SU-DHL-6 (cell line): ENCODE results near the gene NFIX.

Experiments used
- H2AFZ ChIP-seq: fragments of 200-600 bp; sonication (generic); 2 replicates; pipeline ENCODE4 v1.6.1; 2014; ENCODE audit warnings: low read depth, mild to moderate bottlenecking, moderate library complexity, mixed read lengths, antibody characterized with exemption, low read length; ENCODE audit not compliant: severe bottlenecking
- H3F3A ChIP-seq: fragments of 200-600 bp; shearing (Covaris generic); 2 replicates; pipeline ENCODE4 v1.6.0; 2016; ENCODE audit warnings: antibody characterized with exemption, mild to moderate bottlenecking; ENCODE audit not compliant: insufficient read depth
- H3K27ac ChIP-seq: fragments of 200-600 bp; sonication (generic); 2 replicates; pipeline ENCODE4 v1.5.1; 2016; ENCODE audit warnings: low read depth, mild to moderate bottlenecking, low read length, moderate library complexity, mixed read lengths
- H3K27me3 ChIP-seq: fragments of 200-600 bp; sonication (generic), shearing (Covaris generic); 2 replicates; pipeline ENCODE4 v1.6.0; 2014; ENCODE audit warnings: mild to moderate bottlenecking, low read length
- H3K36me3 ChIP-seq: fragments of 200-600 bp; sonication (generic); 2 replicates; pipeline ENCODE4 v1.6.1; 2014; ENCODE audit warnings: mild to moderate bottlenecking, low read length, mixed read lengths
- H3K4me2 ChIP-seq: fragments of 300-600, 200-600 bp; shearing (Covaris generic), sonication (generic); 2 replicates; pipeline ENCODE4 v1.6.0; 2014; ENCODE audit warnings: low read length, low read depth, mild to moderate bottlenecking; ENCODE audit not compliant: poor library complexity, severe bottlenecking
- H3K4me3 ChIP-seq: fragments of 200-600 bp; sonication (generic); 2 replicates; pipeline ENCODE4 v1.5.1; 2014; ENCODE audit warnings: antibody characterized with exemption, low read length, mild to moderate bottlenecking, mixed read lengths; ENCODE audit not compliant: insufficient read depth, poor library complexity, severe bottlenecking
- H3K79me2 ChIP-seq: fragments of 200-600 bp; sonication (generic); 2 replicates; pipeline ENCODE4 v1.6.1; 2014; ENCODE audit warnings: mild to moderate bottlenecking, low read length, moderate library complexity; ENCODE audit not compliant: insufficient read depth
- H3K9ac ChIP-seq: fragments of 200-600 bp; sonication (generic); 2 replicates; pipeline ENCODE4 v1.7.0; 2014; ENCODE audit warnings: mild to moderate bottlenecking, low read length
- H3K9me2 ChIP-seq: fragments of 200-600 bp; sonication (generic); replicated peaks from 2 replicates; pipeline ENCODE4 v1.6.1; 2014; ENCODE audit warnings: low read length; ENCODE audit not compliant: insufficient read depth
- H3K9me3 ChIP-seq: fragments of 200-600 bp; sonication (generic); 2 replicates; pipeline ENCODE4 v1.6.1; 2014; ENCODE audit warnings: low read length, mixed read lengths; ENCODE audit not compliant: insufficient read depth
- H4K20me1 ChIP-seq: fragments of 200-600 bp; sonication (generic); 2 replicates; pipeline ENCODE4 v1.6.1; 2014; ENCODE audit warnings: low read depth, mild to moderate bottlenecking, antibody characterized with exemption, low read length, moderate library complexity, mixed read lengths
- EZH2phosphoT487 ChIP-seq: fragments of 200-600 bp; sonication (generic), shearing (Covaris generic); conservative IDR thresholded peaks from 2 replicates; pipeline ENCODE4 v1.6.1; 2018; ENCODE audit warnings: mild to moderate bottlenecking, antibody characterized with exemption, low read length, moderate library complexity, mixed read lengths
- TF ChIP-seq, protein P1 (sequence below): fragments of 200-600 bp; sonication (generic); IDR thresholded peaks from one replicate; pipeline ENCODE4 v1.5.1; 2017; ENCODE audit warnings: antibody characterized with exemption, mild to moderate bottlenecking, low read length, moderate library complexity; ENCODE audit not compliant: insufficient read depth, poor library complexity, severe bottlenecking

NFIX gene

DNA sequence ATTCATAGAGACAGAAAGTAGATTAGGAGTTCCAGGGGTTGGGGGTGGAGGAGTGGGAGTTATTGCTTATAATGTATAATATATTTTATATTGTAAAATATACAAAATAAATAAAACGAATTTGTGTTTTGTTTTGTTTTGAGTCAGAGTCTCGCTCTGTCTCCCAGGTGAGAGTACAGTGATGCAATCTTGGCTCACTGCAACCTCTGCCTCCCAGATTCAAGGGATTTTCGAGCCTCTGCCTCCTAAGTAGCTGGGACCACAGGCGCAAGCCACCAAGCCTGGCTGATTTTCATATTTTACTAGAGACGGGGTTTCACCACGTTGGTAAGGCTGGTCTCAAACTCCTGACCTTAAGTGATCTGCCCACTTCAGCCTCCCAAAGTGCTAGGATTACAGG lies 35.8 kb upstream of the NFIX start:
- H3K27me3 ChIP-seq: no peaks in the 10 kb centered on the region
- H3K9me3 ChIP-seq: no peaks in the 10 kb centered on the region
- H3K79me2 ChIP-seq: peaks cover 19% of the 10 kb centered on the region
- H3K9ac ChIP-seq: no peak overlapping the region
- TF ChIP-seq, protein P1, sequence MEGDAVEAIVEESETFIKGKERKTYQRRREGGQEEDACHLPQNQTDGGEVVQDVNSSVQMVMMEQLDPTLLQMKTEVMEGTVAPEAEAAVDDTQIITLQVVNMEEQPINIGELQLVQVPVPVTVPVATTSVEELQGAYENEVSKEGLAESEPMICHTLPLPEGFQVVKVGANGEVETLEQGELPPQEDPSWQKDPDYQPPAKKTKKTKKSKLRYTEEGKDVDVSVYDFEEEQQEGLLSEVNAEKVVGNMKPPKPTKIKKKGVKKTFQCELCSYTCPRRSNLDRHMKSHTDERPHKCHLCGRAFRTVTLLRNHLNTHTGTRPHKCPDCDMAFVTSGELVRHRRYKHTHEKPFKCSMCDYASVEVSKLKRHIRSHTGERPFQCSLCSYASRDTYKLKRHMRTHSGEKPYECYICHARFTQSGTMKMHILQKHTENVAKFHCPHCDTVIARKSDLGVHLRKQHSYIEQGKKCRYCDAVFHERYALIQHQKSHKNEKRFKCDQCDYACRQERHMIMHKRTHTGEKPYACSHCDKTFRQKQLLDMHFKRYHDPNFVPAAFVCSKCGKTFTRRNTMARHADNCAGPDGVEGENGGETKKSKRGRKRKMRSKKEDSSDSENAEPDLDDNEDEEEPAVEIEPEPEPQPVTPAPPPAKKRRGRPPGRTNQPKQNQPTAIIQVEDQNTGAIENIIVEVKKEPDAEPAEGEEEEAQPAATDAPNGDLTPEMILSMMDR: no peak
- TF ChIP-seq EZH2phosphoT487: no peak
- H3K4me2 ChIP-seq: no peak overlapping the region
- H3F3A ChIP-seq: peaks cover 33% of the 10 kb centered on the region
- no peak overlapping the region for H2AFZ ChIP-seq
- no peaks in the 10 kb centered on the region for H3K9me2 ChIP-seq
- no peaks in the 10 kb centered on the region for H4K20me1 ChIP-seq
- H3K27ac ChIP-seq: no peak overlapping the region
- no peaks in the 10 kb centered on the region for H3K36me3 ChIP-seq
- H3K4me3 ChIP-seq: no peak overlapping the region

DNA sequence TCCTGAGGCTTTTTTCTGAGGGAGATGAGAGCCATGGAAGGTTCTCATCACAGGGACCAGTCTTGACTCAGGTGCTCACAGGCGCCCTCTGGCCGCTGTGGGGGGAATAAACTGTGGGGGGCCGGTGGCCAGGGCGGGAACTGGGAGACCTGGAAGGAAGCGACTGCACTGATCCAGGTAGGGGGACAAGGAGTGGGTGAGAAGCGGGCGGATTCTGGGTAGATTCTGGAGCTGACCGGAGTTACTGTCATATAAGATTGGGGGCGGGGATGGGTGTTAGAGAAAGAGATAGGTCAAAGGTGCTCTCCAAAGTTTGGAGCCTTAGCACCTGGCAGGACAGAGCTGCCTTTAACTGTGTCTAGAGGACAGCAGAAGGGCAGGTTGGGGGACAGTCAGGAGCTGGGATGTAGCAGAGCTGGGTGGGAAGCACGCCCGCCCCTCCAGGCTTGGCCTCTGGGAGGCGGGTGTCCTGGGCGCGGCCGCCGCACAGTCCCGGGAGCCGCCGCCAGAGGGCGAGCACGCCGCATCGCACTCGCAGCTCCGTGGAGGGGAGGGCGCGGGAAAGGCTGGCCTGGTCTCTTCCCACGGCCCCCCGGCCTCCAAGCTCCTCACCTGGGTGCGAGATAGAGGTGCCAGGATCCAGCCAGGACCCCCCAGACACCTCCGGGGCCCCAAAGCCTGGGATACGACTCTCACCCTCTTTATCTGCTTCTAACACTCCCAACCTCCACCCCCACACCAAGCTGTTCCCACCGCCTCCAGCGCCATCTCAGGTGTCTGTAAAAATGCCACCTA lies 30.1 kb upstream of the NFIX start:
- Histone ChIP-seq H3K27ac (peak overlapping the region; percentile 50), H2AFZ (peak overlapping the region; percentile 96), H3K4me2 (peak overlapping the region; percentile 85), H3K4me3 (peak overlapping the region; percentile 50), H3K9me3 (no peaks in the 10 kb centered on the region), H3K9me2 (no peaks in the 10 kb centered on the region), H4K20me1 (no peaks in the 10 kb centered on the region), H3K36me3 (no peaks in the 10 kb centered on the region), H3F3A (no peaks in the 10 kb centered on the region), H3K9ac (peak overlapping the region; percentile 76), H3K27me3 (no peaks in the 10 kb centered on the region), H3K79me2 (no peaks in the 10 kb centered on the region)
- TF ChIP-seq, protein P1: peak; percentile 82
- no peak for TF ChIP-seq EZH2phosphoT487

DNA sequence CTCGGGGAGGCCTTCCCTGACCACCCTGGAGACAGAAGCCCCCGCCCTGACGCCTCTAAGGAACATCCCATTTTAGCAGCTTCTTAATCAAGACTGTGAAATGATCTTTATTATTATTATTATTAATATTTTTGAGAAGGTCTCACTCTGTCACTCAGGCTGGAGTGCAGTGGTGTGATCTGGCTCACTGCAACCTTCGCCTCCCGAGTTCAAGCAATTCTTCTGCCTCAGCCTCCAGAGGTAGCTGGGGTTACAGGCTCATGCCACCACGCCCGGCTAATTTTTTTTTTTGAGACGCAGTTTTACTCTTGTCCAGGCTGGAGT lies 29.5 kb upstream of the NFIX start:
- Histone ChIP-seq H3K4me3 (peak overlapping the region; percentile 50), H3K9me2 (no peaks in the 10 kb centered on the region), H4K20me1 (no peaks in the 10 kb centered on the region), H3K4me2 (peak overlapping the region; percentile 85), H3K27ac (no peak overlapping the region), H3K27me3 (no peaks in the 10 kb centered on the region), H3F3A (no peaks in the 10 kb centered on the region), H3K79me2 (no peaks in the 10 kb centered on the region), H3K9ac (peak overlapping the region; percentile 76), H3K9me3 (no peaks in the 10 kb centered on the region), H3K36me3 (no peaks in the 10 kb centered on the region), H2AFZ (peak overlapping the region; percentile 96)
- TF ChIP-seq, protein P1: no peak
- no peak for TF ChIP-seq EZH2phosphoT487
